Measurements from ENCODE around the gene KCNJ6. TPM values are rescaled to one million over a fixed set of nuclear protein-coding genes. Genes with fewer than 3 reads are reported as not detected.
A peak's percentile ranks its signal among the peaks of the same experiment; 100 is the strongest.

KCNJ6 gene
- total RNA-seq, 1 experiment from 2014 or later: 1.2 TPM

- H3K79me2 ChIP-seq (ENCODE audit: insufficient read depth, low read length): no peaks in the 10 kb centered on the region
- no peak overlapping the region for H3K4ac ChIP-seq (ENCODE audit: low read depth, low read length)
- TF ChIP-seq, protein P1, sequence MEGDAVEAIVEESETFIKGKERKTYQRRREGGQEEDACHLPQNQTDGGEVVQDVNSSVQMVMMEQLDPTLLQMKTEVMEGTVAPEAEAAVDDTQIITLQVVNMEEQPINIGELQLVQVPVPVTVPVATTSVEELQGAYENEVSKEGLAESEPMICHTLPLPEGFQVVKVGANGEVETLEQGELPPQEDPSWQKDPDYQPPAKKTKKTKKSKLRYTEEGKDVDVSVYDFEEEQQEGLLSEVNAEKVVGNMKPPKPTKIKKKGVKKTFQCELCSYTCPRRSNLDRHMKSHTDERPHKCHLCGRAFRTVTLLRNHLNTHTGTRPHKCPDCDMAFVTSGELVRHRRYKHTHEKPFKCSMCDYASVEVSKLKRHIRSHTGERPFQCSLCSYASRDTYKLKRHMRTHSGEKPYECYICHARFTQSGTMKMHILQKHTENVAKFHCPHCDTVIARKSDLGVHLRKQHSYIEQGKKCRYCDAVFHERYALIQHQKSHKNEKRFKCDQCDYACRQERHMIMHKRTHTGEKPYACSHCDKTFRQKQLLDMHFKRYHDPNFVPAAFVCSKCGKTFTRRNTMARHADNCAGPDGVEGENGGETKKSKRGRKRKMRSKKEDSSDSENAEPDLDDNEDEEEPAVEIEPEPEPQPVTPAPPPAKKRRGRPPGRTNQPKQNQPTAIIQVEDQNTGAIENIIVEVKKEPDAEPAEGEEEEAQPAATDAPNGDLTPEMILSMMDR (conservative IDR thresholded peaks at IDR 0.05): peak; percentile 83
- H3K23me2 ChIP-seq (ENCODE audit: insufficient read length, low read depth, low read length, poor library complexity, severe bottlenecking): no peaks in the 10 kb centered on the region
- H3K4me1 ChIP-seq (ENCODE audit: insufficient read depth, low read length): peaks cover 5% of the 10 kb centered on the region; the same call in 1 of the 2 replicates
- no peak overlapping the region for H3T11ph ChIP-seq (ENCODE audit: low read length)
- no peaks in the 10 kb centered on the region for H3K79me1 ChIP-seq (ENCODE audit: insufficient read depth, low read depth, low read length, poor library complexity, severe bottlenecking)
- no peak overlapping the region for H3K23ac ChIP-seq (ENCODE audit: insufficient read length, low read depth, low read length)
- H2BK120ac ChIP-seq (ENCODE audit: low read depth, low read length, poor library complexity, severe bottlenecking): no peak overlapping the region
- H3K9me3 ChIP-seq (ENCODE audit: control insufficient read depth, low read depth, low read length): no peaks in the 10 kb centered on the region
- H3K36me3 Mint-ChIP-seq (ENCODE audit: insufficient read depth in 1 of 3, low read depth in 3 of 3): no peaks in the 10 kb centered on the region
- no peak overlapping the region for H3K4me2 ChIP-seq (ENCODE audit: insufficient read depth, insufficient read length, low read length)
- no peak overlapping the region for H3K27ac Mint-ChIP-seq
- peaks cover 4% of the 10 kb centered on the region; the same call in 1 of the 2 replicates for H3K27me3 Mint-ChIP-seq (ENCODE audit: low read depth)
- no peak overlapping the region for H2BK12ac ChIP-seq (ENCODE audit: insufficient read length, low read depth, low read length)
- H2BK20ac ChIP-seq (ENCODE audit: low read depth, low read length, poor library complexity, severe bottlenecking): no peak overlapping the region
- peaks cover 32 to 36% of the 10 kb centered on the region in 2 experiments for H3K4me1 Mint-ChIP-seq
- no peaks in the 10 kb centered on the region for H4K20me1 ChIP-seq (ENCODE audit: control insufficient read depth, insufficient read depth, insufficient read length)
- no peak overlapping the region for H2BK15ac ChIP-seq (ENCODE audit: low read depth, low read length)
- no peak overlapping the region for H3K9ac ChIP-seq (ENCODE audit: extremely low read depth, insufficient read length, low read length)
- no peak overlapping the region for H3K18ac ChIP-seq (ENCODE audit: insufficient read length, low read depth, low read length)
- H3K27ac ChIP-seq (ENCODE audit: insufficient read length, low read depth, low read length): no peak overlapping the region
- no peak overlapping the region for H3K14ac ChIP-seq (ENCODE audit: insufficient read depth, low read length)
- no peaks in the 10 kb centered on the region for H3K9me3 Mint-ChIP-seq
- no peak overlapping the region for H2BK5ac ChIP-seq (ENCODE audit: insufficient read length, low read length)
- no peak overlapping the region for H4K5ac ChIP-seq (ENCODE audit: insufficient read length, low read depth, low read length)
- H4K91ac ChIP-seq (ENCODE audit: insufficient read length, low read depth, low read length): no peak overlapping the region
- H3K4me3 Mint-ChIP-seq: no peak overlapping the region
- peak; percentile 79 for DNase-seq
- no peak overlapping the region for H3K56ac ChIP-seq (ENCODE audit: insufficient read length, low read depth, low read length)
- H2AFZ ChIP-seq (ENCODE audit: low read length): no peak overlapping the region
- no peaks in the 10 kb centered on the region for H3K27me3 ChIP-seq (ENCODE audit: insufficient read depth, low read length)
- WGBS (ENCODE audit: extremely low coverage, insufficient read length, low lambda C conversion rate): no CpG with 5 or more reads among the region's 7 CpGs
- H2AK5ac ChIP-seq (ENCODE audit: insufficient read length, low read length): no peak overlapping the region
- H4K8ac ChIP-seq (replicated peaks; ENCODE audit: insufficient read length, low read depth, low read length): no peak overlapping the region
Observed at GRCh38 chr21:37758982-37759381, 157.3 kb downstream of the KCNJ6 start.

Data from H9 (cell line).